ENCODE results near the gene APPBP2.
"Not testable (repeated sequence)": the region's sequence is repeated elsewhere in the genome, so short reads cannot be mapped to it uniquely, and the experiment has no call there.

The APPBP2 gene

DNA sequence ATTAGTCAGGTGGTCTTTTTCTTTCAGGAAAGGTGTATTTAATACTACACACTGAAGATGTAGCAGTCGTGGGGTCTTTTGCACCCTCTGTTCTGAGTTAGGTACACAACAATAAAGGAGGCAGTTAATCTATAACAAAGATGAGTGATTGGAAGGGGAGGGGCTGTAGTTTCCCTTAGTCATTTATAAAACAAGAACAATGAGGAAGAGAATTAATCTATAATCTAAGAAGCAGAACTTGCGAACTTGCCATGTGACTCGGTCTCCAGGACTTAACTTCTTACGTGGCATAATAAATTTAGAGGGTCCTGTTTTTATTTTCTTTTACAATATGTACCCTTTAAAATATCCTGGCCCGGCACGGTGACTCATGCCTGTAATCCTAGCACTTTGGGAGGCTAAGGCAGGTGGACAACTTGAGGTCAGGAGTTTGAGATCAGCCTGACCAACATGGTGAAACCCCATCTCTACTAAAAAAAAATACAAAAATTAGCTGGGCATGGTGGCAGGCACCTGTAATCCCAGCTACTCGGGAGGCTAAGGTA is 8.6 kb upstream of the APPBP2 start:
- no peak for FAIRE-seq
- no peak for DNase-seq (ENCODE audit: low spot score)

DNA sequence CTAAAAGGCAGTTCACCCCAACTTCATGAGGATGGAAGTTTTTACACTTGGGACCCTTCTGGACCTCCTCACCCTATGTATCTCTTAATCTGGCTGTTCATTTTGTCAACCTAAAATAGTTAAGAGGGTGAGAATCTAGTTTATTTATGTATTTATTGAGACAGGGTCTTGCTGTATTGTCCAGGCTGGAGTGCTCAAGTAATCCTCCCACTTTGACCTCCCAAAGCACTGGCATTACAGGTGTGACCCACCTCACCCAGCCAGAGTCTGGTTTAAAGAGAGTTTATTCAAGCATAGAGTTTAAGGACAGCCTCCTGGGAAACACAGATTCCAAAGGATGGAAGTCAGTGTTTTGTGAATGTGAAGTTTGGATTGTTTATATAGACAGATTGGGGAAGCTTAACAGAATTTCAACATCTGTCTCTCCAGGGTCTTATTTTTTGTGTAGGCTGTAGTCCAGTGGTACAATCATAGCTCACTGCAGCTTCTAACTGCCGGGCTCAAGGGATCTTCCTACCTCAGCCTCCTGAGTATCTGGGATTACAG is 8.0 kb upstream of the APPBP2 start:
- FAIRE-seq (no peak), DNase-seq (ENCODE audit: low spot score) (no peak)

DNA sequence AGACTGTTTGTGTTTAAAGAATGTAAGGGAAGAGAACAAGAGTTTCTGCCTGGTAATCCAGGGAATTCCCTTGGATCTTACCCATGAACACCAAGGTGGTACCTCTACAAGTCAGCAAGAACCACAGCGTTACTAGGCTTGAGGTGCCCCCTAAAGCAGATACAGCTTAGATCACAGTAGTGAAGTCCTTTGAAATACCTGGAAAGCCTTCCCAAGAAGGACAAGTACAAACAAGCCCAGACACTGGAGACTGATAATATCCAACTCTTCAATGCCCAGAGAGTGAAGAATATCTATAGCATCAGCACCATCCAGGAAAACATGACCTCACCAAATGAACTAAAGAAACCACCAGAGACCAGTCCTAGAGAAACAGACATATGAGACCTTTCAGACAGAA is 3.8 kb upstream of the APPBP2 start:
- FAIRE-seq: no peak

DNA sequence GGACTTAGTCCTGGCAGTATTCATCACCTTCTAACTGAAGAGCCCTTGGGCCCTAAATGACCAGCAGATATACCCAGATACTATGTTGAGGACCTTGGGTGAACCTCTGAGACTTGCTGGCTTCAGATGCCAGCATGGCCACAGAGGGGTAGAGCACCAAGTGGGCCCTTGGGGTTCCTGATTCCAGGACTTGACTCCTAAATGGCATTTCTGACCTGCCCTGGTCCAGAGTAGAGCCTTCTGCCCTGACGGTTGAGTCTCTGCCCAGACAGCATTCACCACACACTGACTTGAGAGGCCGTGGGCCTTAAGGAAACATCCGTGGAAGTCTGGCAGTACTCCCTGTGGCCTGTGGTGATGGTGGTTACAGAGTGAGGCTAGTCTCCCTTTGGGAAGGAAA is 2.8 kb upstream of the APPBP2 start:
- no peak for DNase-seq (ENCODE audit: low spot score)
- FAIRE-seq: no peak

More for the DNA sequence above, 3.8 kb upstream of the APPBP2 start:
- no peak for DNase-seq (ENCODE audit: low spot score)

DNA sequence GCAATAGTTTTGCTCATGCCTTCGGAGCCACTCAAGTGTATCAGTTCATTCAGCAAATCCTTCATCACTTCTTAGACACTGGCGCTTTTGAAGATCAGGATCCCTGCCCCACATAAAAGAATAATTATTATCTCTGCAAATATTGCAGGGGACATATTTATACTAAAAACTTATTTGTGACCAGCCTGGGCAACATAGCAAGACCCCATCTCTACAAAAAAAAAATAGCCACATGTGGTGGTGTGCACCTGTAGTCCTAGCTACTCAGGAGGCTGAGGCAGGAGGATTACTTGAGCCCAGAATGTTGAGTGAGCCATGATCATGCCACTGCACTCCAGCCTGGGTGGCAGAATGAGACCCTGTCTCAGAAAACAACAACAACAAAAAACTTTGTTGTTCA is 1.7 kb upstream of the APPBP2 start:
- FAIRE-seq (no peak), DNase-seq (ENCODE audit: low spot score) (no peak)

DNA sequence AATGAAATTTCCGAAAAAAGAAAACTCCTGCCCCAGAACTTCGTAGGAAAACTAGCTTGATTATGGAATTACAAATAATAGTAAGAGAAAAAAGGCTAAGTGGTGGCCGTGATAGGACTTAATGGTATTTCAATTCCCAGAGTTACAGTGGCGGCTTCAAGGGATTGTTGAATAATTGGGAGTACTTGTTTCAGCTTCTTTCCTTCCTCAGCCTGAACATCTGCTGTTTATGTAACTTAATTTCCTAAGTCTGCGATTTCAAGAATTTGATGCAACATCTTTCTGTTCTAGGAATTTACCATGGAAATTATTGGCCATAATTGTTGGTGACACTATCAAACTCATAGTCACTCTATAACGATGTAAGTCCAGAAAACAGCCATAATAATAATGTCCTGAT is 684 bp upstream of the APPBP2 start:
- no peak for FAIRE-seq

DNA sequence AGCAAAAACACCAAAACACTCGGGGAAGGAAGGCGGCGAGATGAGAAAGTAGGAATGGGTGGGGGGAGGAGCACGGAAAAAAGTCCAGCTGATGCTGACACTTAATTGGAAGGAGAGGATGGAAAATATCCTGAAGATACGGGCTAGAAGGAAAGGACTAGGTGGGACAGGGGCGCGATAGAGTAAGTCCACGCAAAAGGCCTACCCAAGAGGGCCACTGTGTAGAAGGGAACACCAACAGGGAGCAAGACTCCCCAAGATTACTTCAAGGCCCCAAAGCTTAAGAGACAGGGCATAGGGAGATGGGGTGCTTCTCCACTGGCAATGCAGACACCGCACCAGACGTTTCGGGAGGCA is 736 bp downstream of the APPBP2 start:
- FAIRE-seq (no peak), DNase-seq (ENCODE audit: low spot score) (no peak)

More for the DNA sequence above, 684 bp upstream of the APPBP2 start:
- DNase-seq (ENCODE audit: low spot score): no peak

DNA sequence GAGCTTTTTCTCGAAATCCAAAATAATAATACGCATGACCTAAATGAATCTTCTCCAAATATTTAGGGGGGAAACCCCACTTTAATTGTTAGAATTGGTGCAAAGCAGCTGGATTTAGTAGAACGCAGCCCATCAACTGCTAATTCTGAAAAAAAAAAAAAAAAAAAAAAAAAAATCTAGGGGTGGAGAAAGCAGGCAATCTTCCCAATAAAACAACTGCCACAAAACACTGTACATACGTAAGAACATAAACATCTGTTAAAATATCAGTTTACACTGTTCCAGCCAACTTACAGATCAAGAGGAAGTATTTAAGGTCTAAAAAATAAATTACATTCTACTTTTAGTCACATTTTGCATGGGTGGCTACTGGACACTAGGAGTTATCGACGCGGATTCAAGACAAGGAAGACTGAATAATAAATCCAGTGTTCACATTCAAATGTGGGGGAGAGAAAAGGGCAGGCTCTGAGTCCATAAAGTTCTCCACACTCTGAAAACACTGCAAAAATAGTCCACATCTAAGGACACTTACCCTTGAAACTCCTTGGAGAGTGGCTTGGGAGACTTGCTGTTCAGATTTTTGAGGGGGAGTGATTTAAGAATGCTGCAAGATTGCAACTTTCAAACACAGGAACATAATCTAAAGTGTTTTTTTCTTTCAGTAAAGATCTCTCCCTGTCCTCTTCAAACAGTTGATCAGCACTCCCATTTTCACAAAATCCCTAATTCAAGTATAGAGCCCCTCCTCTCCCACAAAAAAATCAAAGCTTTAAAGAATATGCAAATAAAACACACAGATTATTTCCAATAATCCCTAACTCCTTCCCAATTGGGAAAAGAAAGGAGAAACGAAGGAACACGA is 1.3 kb downstream of the APPBP2 start:
- no peak for FAIRE-seq
- no peak for DNase-seq (ENCODE audit: low spot score)

DNA sequence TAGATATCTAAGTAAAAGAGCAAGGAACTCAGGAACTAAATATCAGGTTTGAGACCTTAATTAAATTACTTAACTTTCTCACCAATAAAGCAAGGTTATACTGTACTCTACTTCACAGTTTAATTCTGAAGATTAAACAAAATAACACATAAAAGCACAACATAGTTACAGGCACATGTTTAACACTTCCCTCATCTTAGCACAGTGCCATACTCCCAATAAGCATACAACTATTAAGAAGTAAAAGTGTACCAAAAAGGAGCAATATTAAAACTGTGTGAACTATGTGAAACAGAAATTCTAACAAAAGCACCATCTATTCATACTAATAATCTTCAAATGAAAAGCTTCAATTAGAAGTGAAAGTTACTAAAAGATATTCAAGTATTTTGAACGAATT is 2.2 kb downstream of the APPBP2 start:
- DNase-seq (ENCODE audit: low spot score) (no peak), FAIRE-seq (no peak)

DNA sequence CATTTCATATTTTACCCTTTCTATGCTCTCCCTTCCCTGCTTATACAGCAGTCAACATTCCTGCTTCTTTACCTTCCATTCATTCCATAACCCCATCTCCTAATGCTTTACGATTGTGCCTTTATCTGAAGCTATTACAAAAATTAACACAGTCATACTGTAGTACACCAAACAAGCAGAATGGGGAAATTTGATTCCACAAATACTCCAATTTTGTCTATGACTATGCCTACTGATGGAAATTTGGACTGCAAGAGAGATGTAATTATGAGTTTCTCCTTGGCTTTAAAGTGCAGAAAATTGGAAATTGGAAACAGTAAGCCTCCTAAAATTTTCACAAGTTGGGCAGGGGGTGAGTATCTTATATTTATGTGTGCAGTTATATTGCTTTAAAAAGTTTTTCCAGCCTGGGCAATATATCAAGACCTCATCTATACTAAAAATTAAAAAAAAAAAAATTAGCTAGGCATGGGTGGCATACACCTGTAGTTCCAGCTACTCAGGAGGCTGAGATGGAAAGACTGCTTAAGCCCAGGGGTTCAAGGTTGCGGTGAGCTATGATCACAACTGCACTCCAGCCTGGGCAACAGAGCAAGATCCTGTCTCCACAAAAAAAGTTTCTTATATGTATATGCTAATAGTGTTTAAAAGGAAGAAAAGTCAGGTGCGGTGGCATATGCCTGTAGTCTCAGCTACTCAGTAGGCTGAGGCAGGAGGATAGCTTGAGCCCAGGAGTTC is 3.0 kb downstream of the APPBP2 start:
- no peak for FAIRE-seq

DNA sequence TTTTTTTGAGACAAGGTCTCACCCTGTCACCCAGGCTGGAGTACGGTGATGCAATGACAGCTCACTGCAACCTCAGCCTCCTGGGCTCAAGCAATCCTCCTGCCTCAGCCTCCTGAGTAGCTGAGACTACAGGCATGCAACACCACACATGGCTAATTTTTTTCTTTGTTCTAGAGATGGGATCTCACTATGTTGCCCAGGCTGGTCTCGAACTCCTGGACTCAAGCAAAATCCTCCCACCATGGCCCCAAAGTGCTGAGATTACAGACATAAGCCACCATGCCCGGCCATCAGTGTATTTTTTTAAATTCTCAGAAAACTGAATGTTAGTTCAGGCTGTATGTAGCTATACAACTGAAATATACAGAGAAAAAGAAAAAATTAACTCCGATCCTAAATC is 6.2 kb downstream of the APPBP2 start:
- DNase-seq (ENCODE audit: low spot score) (no peak), FAIRE-seq (no peak)

More for the DNA sequence above, 3.0 kb downstream of the APPBP2 start:
- no peak for DNase-seq (ENCODE audit: low spot score)

DNA sequence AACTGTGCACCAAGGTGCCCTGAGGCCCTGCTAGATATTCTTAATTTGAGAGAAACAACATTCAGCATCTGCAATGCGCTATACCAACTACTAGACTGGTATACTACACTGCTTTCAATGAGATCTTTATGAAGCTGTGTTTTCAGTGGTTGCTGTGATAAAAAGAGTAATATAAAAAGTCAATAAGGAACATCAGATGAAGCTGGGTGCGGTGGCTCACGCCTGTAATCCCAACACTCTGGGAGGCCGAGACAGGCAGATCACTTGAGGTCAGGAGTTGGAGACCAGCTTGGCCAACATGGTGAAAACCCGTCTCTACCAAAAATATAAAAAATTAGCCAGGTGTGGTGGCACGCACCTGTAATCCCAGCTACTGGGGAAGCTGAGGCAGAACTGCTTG is 10.4 kb downstream of the APPBP2 start:
- FAIRE-seq: not testable (repeated sequence)

DNA sequence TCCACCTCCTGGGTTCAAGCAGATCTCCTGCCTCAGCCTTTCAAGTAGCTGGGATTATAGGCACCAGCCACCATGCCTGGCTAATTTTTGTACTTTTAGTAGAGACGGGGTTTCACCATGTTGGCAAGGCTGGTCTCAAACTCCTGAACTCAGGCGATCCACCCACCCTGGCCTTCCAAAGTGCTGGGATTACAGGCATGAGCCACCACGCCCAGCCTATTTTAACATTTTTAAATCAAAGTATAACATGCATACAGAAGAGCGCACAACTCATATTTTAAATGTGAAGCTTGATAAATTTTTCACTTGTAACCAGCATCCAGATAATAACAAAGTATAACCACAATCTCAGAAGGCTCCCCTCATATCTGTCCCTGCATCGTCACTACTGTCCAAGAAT is 10.8 kb downstream of the APPBP2 start:
- FAIRE-seq: not testable (repeated sequence)

More for the DNA sequence above, 10.4 kb downstream of the APPBP2 start:
- not testable (repeated sequence) for DNase-seq (ENCODE audit: low spot score)

DNA sequence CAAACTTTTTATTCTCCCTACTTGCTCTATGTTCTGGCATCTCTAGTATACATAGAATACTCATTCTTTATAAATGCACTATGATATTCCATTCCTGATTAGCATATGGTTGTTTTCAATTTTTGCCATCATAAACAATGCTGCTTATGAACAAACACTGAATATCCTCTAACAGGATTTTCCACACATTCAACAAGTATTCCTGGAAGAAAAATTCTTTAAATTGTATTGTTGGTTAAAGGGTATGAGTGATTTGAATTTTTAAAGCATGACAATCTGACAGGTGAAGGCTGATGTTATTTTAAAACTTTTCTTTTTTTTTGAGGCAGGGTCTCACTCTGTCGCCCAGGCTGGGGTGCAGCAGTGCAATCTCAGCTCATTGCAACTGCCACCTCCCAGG is 11.5 kb downstream of the APPBP2 start:
- DNase-seq (ENCODE audit: low spot score) (no peak), FAIRE-seq (no peak)

More for the DNA sequence above, 10.8 kb downstream of the APPBP2 start:
- not testable (repeated sequence) for DNase-seq (ENCODE audit: low spot score)

DNA sequence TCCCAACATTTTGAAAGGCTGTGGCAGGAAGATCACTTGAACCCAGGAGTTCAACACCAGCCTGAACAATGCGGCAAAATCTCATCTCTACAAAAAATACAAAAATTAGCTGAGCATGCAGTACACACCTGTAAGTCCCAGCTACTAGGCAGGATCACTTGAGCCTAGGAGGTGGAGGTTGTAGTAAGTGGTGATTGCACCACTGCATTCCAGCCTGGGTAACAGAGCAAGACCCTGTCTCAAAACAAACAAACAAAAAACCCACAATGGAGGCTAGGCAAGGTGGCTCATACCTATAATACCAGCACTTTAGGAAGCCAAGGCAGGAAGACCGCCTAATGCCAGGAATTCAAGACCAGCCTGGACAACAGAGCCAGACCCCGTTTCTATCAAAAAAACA is 12.0 kb downstream of the APPBP2 start:
- no peak for DNase-seq (ENCODE audit: low spot score)
- FAIRE-seq: no peak

DNA sequence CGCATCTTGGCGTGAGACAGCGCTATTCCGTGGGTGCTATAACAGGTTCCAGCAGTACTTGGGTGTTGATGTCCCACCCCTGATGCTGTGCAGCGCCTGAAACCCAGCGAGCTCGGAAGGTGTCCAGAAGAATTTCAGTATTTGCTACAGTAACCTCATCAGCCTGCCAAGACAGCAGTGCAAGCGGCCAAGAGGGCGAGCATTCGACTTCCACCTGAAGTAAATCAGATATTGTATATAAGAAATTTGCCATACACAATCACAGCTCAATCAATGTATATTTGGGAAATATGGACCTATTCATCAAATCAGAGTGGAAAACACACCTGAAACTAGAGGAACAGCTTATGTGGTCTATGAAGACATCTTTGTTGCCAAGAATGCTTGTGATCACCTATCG is 13.0 kb downstream of the APPBP2 start:
- FAIRE-seq: no peak

DNA sequence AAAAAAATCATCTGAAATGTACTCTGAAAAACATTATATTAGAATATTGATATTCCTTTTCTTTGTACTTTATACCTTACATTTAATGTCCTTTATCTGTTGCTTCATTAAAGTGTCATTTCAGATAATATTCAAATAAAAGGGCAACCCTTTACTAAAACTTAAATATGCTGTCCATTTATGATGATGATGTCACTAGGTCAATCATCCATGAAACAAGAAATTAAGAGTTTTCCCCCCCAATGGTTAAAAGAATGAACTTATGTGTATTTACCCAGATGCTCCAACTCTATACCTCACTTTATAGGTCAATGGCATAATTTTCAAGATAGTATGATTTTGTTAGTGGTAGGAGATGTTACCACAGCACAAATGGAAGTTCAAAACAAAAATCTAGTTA is 15.3 kb downstream of the APPBP2 start:
- DNase-seq (ENCODE audit: low spot score): no peak
- FAIRE-seq: no peak

More for the DNA sequence above, 13.0 kb downstream of the APPBP2 start:
- DNase-seq (ENCODE audit: low spot score): no peak

DNA sequence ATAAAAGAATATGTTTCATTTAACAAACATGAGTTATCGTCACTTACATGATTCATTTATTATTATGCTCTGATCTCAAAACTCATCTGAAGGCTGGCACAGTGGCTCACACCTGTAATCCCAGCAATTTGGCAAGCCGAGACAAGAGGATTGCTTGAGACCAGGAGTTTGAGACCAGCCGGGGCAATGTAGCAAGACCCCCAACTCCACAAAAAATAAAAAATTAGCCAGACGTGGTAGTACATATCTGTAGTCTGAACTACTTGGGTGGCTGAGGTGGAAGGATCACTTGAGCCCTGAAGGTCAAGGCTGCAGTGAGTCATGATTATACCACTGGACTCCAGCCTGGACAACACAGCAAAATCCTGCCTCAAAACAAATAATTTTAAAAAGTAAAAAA is 16.0 kb downstream of the APPBP2 start:
- DNase-seq (ENCODE audit: low spot score): no peak
- no peak for FAIRE-seq

DNA sequence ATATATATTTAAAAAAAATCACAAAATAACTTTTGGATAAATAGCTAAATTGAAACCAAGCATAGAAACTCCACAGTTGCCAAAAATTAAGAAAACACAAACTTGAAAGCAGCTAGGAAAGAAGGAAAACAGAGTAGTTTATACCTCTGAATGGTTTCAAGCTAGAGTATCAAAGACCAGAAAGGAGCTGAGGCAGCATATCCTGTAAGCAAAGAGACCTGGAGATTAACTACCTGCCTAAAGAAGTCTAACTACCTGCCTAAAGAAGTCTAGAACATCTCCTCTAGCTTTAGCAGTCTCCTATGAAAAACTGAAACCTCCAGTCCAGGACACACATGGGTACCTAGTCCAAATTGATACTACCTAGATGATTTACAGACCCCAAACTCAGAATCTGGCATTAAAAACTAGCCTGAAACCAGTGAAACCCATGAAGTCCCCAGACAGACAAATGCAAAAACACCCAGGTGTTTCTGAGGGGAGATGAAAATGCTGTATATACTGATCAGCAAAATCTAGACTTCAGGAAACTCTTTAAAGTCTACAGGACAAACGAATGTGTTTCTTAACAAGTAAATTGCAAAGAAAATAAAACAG is 17.6 kb downstream of the APPBP2 start:
- FAIRE-seq (no peak), DNase-seq (ENCODE audit: low spot score) (no peak)

DNA sequence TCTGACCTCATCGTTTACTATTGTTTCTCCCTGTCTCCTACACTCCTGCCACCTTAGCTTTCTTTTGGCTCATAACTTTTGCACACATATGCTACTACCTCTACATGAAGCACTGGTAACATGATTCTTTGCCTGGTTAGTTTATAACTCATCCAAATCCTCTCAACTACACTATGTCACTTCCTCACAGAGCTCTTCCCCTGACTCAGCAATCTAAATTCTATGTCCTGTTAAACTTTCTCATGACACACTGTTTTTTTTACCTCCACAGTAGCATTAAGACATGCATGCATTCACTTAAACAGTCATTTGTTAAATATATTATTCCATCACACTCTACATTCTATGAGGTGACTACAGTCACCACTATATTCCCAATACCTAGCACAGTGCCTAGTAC is 19.7 kb downstream of the APPBP2 start:
- FAIRE-seq: peak; percentile 96
- peak; percentile 96 for DNase-seq (ENCODE audit: low spot score)

DNA sequence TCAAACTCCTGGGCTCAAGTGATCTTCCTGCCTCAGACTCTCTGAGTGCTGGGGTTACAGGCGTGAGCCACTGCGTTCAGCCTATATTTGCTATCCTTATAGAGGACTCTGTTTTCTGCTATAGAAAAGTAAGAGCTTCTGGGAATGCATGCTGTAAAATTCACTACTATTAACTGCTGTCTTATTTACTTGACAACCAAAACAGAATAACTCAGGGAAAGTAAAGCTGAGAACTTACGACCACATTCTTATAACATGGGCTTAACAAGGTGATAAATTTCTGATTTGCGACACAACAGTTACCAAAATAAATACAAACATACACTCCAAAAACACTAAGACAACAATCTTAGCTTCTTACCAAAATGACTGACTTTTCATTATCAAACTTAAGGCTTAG is 23.9 kb downstream of the APPBP2 start:
- no peak for FAIRE-seq

DNA sequence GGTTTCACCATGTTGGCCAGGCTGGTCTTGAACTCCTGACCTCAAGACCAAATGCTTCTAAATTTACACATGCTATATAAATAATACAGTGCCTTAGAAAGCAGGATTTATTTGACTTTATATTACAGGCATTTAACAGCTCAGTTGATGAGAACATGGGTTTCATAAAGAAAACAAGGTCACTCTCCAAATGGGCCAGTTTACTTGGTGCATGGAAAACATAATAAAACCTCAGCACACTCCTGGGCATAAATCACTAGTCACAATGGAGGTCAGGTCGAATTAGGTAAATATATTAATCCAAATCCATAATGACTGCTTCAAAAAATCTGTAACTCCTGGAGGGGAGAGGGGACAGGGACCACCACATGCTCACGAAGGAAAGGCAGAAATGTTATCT is 24.5 kb downstream of the APPBP2 start:
- FAIRE-seq (no peak), DNase-seq (ENCODE audit: low spot score) (no peak)

More for the DNA sequence above, 23.9 kb downstream of the APPBP2 start:
- DNase-seq (ENCODE audit: low spot score): no peak
